BJ (cell line): ENCODE measurements around the gene GPR63. TPM values are rescaled to one million over a fixed set of nuclear protein-coding genes. Genes with fewer than 3 reads are reported as not detected.

Experiments used
- CTCF ChIA-PET: fragments of 350-600 bp; formaldehyde crosslinking; extraction: SDS; loops from one replicate; lab custom pipeline; 2021; ENCODE audit warnings: antibody characterized with exemption, inconsistent platforms; lab: Yijun Ruan, JAX
- POLR2A ChIA-PET: fragments of 300-600 bp; sonication (Branson Sonifier 250); formaldehyde crosslinking; extraction: SDS; loops from one replicate; lab custom pipeline; 2021; ENCODE audit warnings: antibody characterized with exemption; lab: Charles Lee
- DNase-seq: peaks from one replicate; pipeline ENCODE4 v3.0.0-alpha.2; 2011; ENCODE audit warnings: low read depth
- H3K27me3 ChIP-seq: 2 replicates; pipeline ENCODE4 v1.6.0; 2011; ENCODE audit warnings: low read length; ENCODE audit not compliant: control insufficient read depth, insufficient read depth
- H3K36me3 ChIP-seq: 2 replicates; pipeline ENCODE4 v1.5.1; 2011; ENCODE audit warnings: low read length; ENCODE audit not compliant: control insufficient read depth, insufficient read depth
- H3K4me3 ChIP-seq: 2 replicates; pipeline ENCODE4 v1.5.1; 2011; ENCODE audit warnings: low read depth, mild to moderate bottlenecking, control low read depth, low read length
- CTCF ChIP-seq: IDR thresholded peaks from 2 replicates; pipeline ENCODE4 v1.5.1; 2011; ENCODE audit warnings: low read depth, mild to moderate bottlenecking, control low read depth, inconsistent platforms, low read length, moderate library complexity; ENCODE audit not compliant: insufficient read depth
- polyA plus RNA-seq: library from polyadenylated mRNA; depleted of rRNA; stranded (reverse); fragments of >200 nt; gene quantifications from 2 replicates; pipeline ENCODE4 v1.2.3, GENCODE V29; 2011

The GPR63 gene
- polyA plus RNA-seq, 1 experiment: 0.38 TPM

- no peaks in the 10 kb centered on the region for H3K27me3 ChIP-seq
- POLR2A ChIA-PET: no interaction called here
- no peak for TF ChIP-seq CTCF
- DNase-seq: no peak
- CTCF ChIA-PET: no interaction called here
- H3K4me3 ChIP-seq: no peak overlapping the region
- H3K36me3 ChIP-seq: no peaks in the 10 kb centered on the region
These were observed 19.6 kb upstream of the GPR63 start for GRCh38 chr6:96856856-96857255.

GRCh38 chr6:96853083-96853482, 15.8 kb upstream of the GPR63 start:
- TF ChIP-seq CTCF: no peak
- H3K4me3 ChIP-seq: no peak overlapping the region

GRCh38 chr6:96852605-96853004, 15.3 kb upstream of the GPR63 start:
- Histone ChIP-seq H3K4me3 (no peak overlapping the region), H3K27me3 (no peaks in the 10 kb centered on the region), H3K36me3 (no peaks in the 10 kb centered on the region)
- no peak for TF ChIP-seq CTCF
- no peak for DNase-seq
- ChIA-PET POLR2A (no interaction called here), CTCF (no interaction called here)

More at GRCh38 chr6:96853083-96853482, 15.8 kb upstream of the GPR63 start:
- H3K36me3 ChIP-seq: no peaks in the 10 kb centered on the region
- DNase-seq: no peak
- no peaks in the 10 kb centered on the region for H3K27me3 ChIP-seq
- CTCF ChIA-PET: no interaction called here
- POLR2A ChIA-PET: no interaction called here

GRCh38 chr6:96851858-96852257, 14.6 kb upstream of the GPR63 start:
- ChIA-PET POLR2A (no interaction called here), CTCF (no interaction called here)
- Histone ChIP-seq H3K27me3 (no peaks in the 10 kb centered on the region), H3K36me3 (no peaks in the 10 kb centered on the region), H3K4me3 (no peak overlapping the region)
- no peak for TF ChIP-seq CTCF
- DNase-seq: no peak

GRCh38 chr6:96849615-96850014, 12.3 kb upstream of the GPR63 start:
- H3K4me3 ChIP-seq: no peak overlapping the region
- no peaks in the 10 kb centered on the region for H3K36me3 ChIP-seq
- ChIA-PET POLR2A (interaction anchor here (0.6 kb wide), 1 partner anchor 15 kb away, joined by 5 read pairs; no protein-coding TSS in a partner anchor), CTCF (no interaction called here)
- H3K27me3 ChIP-seq: no peaks in the 10 kb centered on the region; the same call in 1 of the 2 replicates
- no peak for TF ChIP-seq CTCF
- DNase-seq: no peak
